ENCODE results near the gene RAET1L. TPM values are rescaled to one million over a fixed set of nuclear protein-coding genes. Genes with fewer than 3 reads are reported as not detected.
"Not testable (repeated sequence)": the region's sequence is repeated elsewhere in the genome, so short reads cannot be mapped to it uniquely, and the experiment has no call there.

RAET1L gene
- total and polyA plus RNA-seq, 2 experiments from 2014 or later = not detected

DNA sequence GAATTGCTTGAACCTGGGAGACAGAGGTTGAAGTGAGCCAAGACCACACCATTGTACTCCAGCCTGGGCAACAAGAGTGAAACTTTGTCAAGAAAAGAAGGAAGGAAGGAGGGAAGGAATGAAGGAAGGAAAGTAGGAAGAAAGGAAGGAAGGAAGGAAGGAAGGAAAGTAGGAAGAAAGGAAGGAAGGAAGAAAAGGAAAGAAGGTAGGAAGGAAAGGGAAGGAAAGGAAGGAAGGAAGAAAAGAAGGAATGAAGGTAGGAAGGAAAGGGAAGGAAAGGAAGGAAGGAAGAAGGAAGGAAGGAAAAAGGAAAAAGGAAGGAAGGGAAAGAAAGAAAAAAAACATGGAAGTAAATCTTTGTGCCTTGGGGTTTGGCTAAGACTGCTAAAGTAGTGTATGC lies 49.9 kb downstream of the RAET1L start:
- Histone ChIP-seq H3K4me3 (no peak overlapping the region), H3K4me1 (ENCODE audit: low read depth) (no peaks in the 10 kb centered on the region), H3K36me3 (no peaks in the 10 kb centered on the region), H3K27me3 (peaks cover 100% of the 10 kb centered on the region), H3K27ac (no peak overlapping the region), H3K9me3 (ENCODE audit: low read depth) (no peaks in the 10 kb centered on the region)
- DNase-seq (ENCODE audit: low read depth in 1 of 2, low spot score in 1 of 2) = no peak
- no peak for TF ChIP-seq CTCF (IDR thresholded peaks at IDR 0.05; ENCODE audit: low read depth, low read length)

GRCh38 chr6:149974825-149975224 lies 50.5 kb downstream of the RAET1L start:
- Histone ChIP-seq H3K27me3 (peaks cover 100% of the 10 kb centered on the region), H3K4me3 (no peak overlapping the region), H3K27ac (no peak overlapping the region), H3K4me1 (ENCODE audit: low read depth) (no peaks in the 10 kb centered on the region), H3K36me3 (no peaks in the 10 kb centered on the region), H3K9me3 (ENCODE audit: low read depth) (no peaks in the 10 kb centered on the region)
- no peak for TF ChIP-seq CTCF (IDR thresholded peaks at IDR 0.05; ENCODE audit: low read depth, low read length)
- DNase-seq (ENCODE audit: low read depth in 1 of 2, low spot score in 1 of 2) = no peak

DNA sequence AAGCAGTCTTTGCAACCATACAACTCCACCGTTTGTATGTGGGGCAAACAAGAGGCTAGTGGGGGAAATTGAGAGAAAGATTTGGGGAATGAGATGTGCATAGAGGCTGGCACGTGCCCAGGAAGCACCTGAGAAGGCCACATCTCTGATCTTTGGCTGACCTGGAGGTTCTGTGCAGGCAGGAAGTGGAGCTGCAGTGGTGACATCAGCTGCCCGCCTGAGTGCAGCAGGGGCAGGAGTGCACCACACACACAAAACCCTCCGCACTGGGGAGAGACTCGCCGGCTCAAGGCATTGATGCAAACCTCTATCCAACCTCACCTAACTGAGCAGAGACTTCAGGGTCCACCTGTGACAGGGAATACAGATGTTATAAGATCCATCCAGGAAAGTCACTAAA lies 50.9 kb downstream of the RAET1L start:
- H3K27me3 ChIP-seq = peaks cover 100% of the 10 kb centered on the region
- not testable (repeated sequence) for DNase-seq (ENCODE audit: low read depth in 1 of 2, low spot score in 1 of 2); H3K36me3 ChIP-seq; H3K4me1 ChIP-seq (ENCODE audit: low read depth); H3K4me3 ChIP-seq; H3K27ac ChIP-seq; H3K9me3 ChIP-seq (ENCODE audit: low read depth)

- no peaks in the 10 kb centered on the region for H3K4me1 ChIP-seq (ENCODE audit: low read depth)
- no peak for TF ChIP-seq CTCF (IDR thresholded peaks at IDR 0.05; ENCODE audit: low read depth, low read length)
- DNase-seq (ENCODE audit: low read depth in 1 of 2, low spot score in 1 of 2) = no peak
- H3K4me3 ChIP-seq = no peak overlapping the region
- H3K36me3 ChIP-seq = no peaks in the 10 kb centered on the region
- H3K9me3 ChIP-seq (ENCODE audit: low read depth) = no peaks in the 10 kb centered on the region
- H3K27ac ChIP-seq = no peak overlapping the region
- peaks cover 100% of the 10 kb centered on the region for H3K27me3 ChIP-seq
Observed at GRCh38 chr6:149969635-149970034, 55.7 kb downstream of the RAET1L start.

GRCh38 chr6:149968909-149969308 lies 56.4 kb downstream of the RAET1L start:
- H3K36me3 ChIP-seq; H3K9me3 ChIP-seq (ENCODE audit: low read depth); H3K4me1 ChIP-seq (ENCODE audit: low read depth); H3K4me3 ChIP-seq; H3K27ac ChIP-seq; DNase-seq (ENCODE audit: low read depth in 1 of 2, low spot score in 1 of 2): not testable (repeated sequence)
- peaks cover 100% of the 10 kb centered on the region for H3K27me3 ChIP-seq

Other genes starting within 250 kb of the RAET1L start
- 11.3 and 11.9 TPM in 2 replicates for gene LRP11, start 161.2 kb downstream of the RAET1L start, total RNA-seq
- 10.8 and 17.7 TPM in 2 replicates for gene LRP11, start 161.2 kb downstream of the RAET1L start, polyA plus RNA-seq
- not detected in 2 replicates for gene RAET1E, start 127.4 kb downstream of the RAET1L start, total RNA-seq
- not detected in 2 replicates for gene RAET1E, start 127.4 kb downstream of the RAET1L start, polyA plus RNA-seq
- not detected in 2 replicates for gene RAET1G, start 102.4 kb downstream of the RAET1L start, total RNA-seq
- gene RAET1G, start 102.4 kb downstream of the RAET1L start, polyA plus RNA-seq = not detected in 2 replicates
- gene ULBP2, start 83.5 kb downstream of the RAET1L start, total RNA-seq = not detected in 2 replicates
- not detected in 2 replicates for gene ULBP2, start 83.5 kb downstream of the RAET1L start, polyA plus RNA-seq
- gene ULBP1, start 61.6 kb downstream of the RAET1L start, total RNA-seq = 0.04 TPM in 1 of 2 replicates, not detected in the other
- not detected in 2 replicates for gene ULBP1, start 61.6 kb downstream of the RAET1L start, polyA plus RNA-seq
- gene ULBP3, start 43.6 kb upstream of the RAET1L start, total RNA-seq = 11.1 and 12.8 TPM in 2 replicates
- gene ULBP3, start 43.6 kb upstream of the RAET1L start, polyA plus RNA-seq = 3.4 and 5.8 TPM in 2 replicates
- gene PPP1R14C, start 117.5 kb upstream of the RAET1L start, total RNA-seq = 104 and 106 TPM in 2 replicates
- 190 and 273 TPM in 2 replicates for gene PPP1R14C, start 117.5 kb upstream of the RAET1L start, polyA plus RNA-seq